Measurements from ENCODE around the gene GPHA2. TPM values are rescaled to one million over a fixed set of nuclear protein-coding genes. Genes with fewer than 3 reads are reported as not detected.

The GPHA2 gene
- total RNA-seq, 1 donor from 2014 or later = 0.85 TPM

DNA sequence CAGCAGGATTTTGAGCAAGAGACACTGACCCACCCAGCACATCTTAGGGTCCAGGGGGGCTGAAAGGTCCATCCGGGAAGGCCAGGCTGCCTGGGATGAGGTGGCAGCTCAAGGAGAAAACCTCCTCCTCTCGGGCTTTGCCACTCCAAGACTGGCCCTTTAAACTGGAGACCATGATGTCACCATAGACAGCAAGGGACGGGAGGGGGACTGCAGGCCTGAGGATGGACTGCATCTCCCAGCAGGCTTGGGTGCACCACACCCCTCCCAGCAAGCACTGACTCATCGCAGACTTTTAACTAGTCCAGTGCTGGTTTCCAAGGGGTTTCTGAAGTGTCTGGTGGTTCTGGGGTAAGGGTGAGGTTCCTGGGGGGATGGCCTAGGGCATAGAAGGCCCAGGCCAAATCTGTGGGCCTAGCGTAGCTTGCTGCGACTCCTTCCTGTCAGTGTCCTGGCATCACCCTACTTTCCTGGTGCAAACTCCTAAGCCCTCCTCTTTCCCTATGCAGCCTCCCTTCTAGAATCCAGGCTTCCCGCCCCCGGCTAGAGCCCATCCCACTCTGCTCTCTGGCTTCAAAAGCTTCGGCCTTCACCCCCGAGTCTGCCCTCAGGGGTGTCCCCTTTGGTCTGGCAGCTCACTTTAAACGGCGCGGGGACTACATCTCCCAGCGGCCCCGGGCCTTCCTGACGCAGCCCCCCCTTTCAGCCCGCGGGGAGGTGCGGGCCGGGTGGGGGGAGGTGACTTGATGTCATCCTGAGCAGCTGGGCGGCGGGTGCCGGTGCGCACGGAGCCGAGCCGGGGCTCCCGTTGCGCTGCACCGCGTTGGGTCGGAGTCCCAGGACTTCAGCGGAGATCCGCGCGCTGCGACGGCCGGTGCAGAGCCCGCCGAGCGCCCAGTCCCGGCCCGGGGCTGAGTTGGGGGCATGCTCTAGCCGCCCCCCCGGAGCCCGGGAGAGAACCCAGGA, 11.5 kb downstream of the GPHA2 start, which contains the start of gene PPP2R5B:
Gene PPP2R5B, plus strand, starts transcription at position 746 of the 966 bp plus-strand sequence. CDS start 1,046 bp downstream, outside the sequence.
- Mint-ChIP-seq H3K27ac (peak within 1 kb of the TSS; percentile 97), H3K27me3 (no peaks in the 10 kb centered on the region), H3K36me3 (no peaks in the 10 kb centered on the region)

GRCh38 chr11:64923151-64923661, 12.5 kb downstream of the GPHA2 start:
- DNase-seq (ENCODE audit: extremely low spot score, unreplicated experiment) = no peak
- Mint-ChIP-seq H3K4me3 (peak overlapping the region; percentile 93), H3K9me3 (no peaks in the 10 kb centered on the region), H3K36me3 (no peaks in the 10 kb centered on the region), H3K27me3 (no peaks in the 10 kb centered on the region), H3K4me1 (ENCODE audit: unreplicated experiment) (no peaks in the 10 kb centered on the region), H3K27ac (no peak overlapping the region)
- no peak for TF ChIP-seq CTCF (conservative IDR thresholded peaks at IDR 0.05)

More for the DNA sequence above, 11.5 kb downstream of the GPHA2 start, which contains the start of gene PPP2R5B:
- Mint-ChIP-seq H3K4me1 (ENCODE audit: unreplicated experiment) (no peaks in the 10 kb centered on the region), H3K9me3 (no peaks in the 10 kb centered on the region), H3K4me3 (peak within 1 kb of the TSS; percentile 93)
- no peak for TF ChIP-seq CTCF (conservative IDR thresholded peaks at IDR 0.05)
- DNase-seq (ENCODE audit: extremely low spot score, unreplicated experiment) = peak; percentile 85

DNA sequence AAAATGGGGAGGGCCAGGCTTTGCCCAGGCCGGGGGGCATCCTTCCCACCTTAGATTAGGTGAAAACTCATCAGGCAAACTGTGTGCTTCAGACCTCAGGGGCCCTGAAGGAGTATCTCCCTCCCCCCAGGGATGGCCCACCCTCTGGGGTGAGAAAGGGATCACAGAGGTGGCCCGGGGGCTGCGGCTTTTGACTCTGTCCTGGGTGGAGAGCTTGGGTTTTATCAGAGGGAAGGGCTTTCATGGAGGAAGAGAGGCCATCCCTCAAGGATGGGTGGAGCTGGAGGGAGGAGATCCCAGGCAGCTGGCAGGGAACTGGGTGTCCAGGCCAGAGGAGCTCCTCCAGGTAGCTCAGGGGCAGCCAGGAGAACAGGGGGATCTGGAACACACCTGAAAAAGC, 14.3 kb downstream of the GPHA2 start:
- Mint-ChIP-seq H3K27me3 (no peaks in the 10 kb centered on the region), H3K27ac (no peak overlapping the region), H3K4me1 (ENCODE audit: unreplicated experiment) (peaks cover 9% of the 10 kb centered on the region), H3K9me3 (no peaks in the 10 kb centered on the region), H3K36me3 (no peaks in the 10 kb centered on the region), H3K4me3 (no peak overlapping the region)
- DNase-seq (ENCODE audit: extremely low spot score, unreplicated experiment) = no peak
- TF ChIP-seq CTCF (conservative IDR thresholded peaks at IDR 0.05) = no peak

DNA sequence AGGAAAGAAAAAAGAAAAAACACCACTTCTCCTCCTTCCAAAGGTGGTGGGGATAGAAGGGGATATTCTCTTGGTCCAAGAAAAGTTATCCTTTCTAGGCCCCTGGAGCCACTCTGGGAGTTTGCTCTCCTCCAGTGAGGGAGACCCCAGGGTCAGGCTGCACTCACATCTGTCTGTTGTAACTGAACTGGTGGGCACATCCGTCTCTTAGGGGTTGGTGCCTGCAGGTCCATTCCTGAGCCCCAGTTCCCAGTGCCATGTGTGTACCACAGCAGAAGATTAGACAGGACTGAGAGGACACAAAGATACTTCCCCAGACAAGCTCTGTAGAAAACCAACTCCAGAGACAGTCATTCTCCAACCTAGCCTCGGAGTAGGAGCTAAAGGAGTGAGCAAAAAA, 15.6 kb downstream of the GPHA2 start:
- Mint-ChIP-seq H3K9me3 (no peaks in the 10 kb centered on the region), H3K27ac (no peak overlapping the region), H3K4me3 (no peak overlapping the region), H3K4me1 (ENCODE audit: unreplicated experiment) (peaks cover 13% of the 10 kb centered on the region), H3K27me3 (no peaks in the 10 kb centered on the region), H3K36me3 (no peaks in the 10 kb centered on the region)
- DNase-seq (ENCODE audit: extremely low spot score, unreplicated experiment) = no peak
- no peak for TF ChIP-seq CTCF (conservative IDR thresholded peaks at IDR 0.05)

GRCh38 chr11:64919627-64920026, 16.1 kb downstream of the GPHA2 start:
- peaks cover 13% of the 10 kb centered on the region for H3K4me1 Mint-ChIP-seq (ENCODE audit: unreplicated experiment)
- TF ChIP-seq CTCF (conservative IDR thresholded peaks at IDR 0.05) = no peak
- H3K36me3 Mint-ChIP-seq = no peaks in the 10 kb centered on the region
- no peak overlapping the region for H3K4me3 Mint-ChIP-seq
- no peaks in the 10 kb centered on the region for H3K27me3 Mint-ChIP-seq
- no peak overlapping the region for H3K27ac Mint-ChIP-seq
- no peaks in the 10 kb centered on the region for H3K9me3 Mint-ChIP-seq
- DNase-seq (ENCODE audit: extremely low spot score, unreplicated experiment) = no peak

All from type B pancreatic cell (in vitro differentiated cells).